NCI-H2107 treated with DMSO at 0.1 percent for 48 hours (cell line): Measurements from ENCODE around the gene EEA1.
"Not testable (repeated sequence)": the region's sequence is repeated elsewhere in the genome, so short reads cannot be mapped to it uniquely, and the experiment has no call there.

ENCODE experiments used
- DNase-seq: peaks from one replicate; lab custom pipeline; 2025; ENCODE audit not compliant: unreplicated experiment; lab: John Stamatoyannopoulos, UW

The EEA1 gene

DNA sequence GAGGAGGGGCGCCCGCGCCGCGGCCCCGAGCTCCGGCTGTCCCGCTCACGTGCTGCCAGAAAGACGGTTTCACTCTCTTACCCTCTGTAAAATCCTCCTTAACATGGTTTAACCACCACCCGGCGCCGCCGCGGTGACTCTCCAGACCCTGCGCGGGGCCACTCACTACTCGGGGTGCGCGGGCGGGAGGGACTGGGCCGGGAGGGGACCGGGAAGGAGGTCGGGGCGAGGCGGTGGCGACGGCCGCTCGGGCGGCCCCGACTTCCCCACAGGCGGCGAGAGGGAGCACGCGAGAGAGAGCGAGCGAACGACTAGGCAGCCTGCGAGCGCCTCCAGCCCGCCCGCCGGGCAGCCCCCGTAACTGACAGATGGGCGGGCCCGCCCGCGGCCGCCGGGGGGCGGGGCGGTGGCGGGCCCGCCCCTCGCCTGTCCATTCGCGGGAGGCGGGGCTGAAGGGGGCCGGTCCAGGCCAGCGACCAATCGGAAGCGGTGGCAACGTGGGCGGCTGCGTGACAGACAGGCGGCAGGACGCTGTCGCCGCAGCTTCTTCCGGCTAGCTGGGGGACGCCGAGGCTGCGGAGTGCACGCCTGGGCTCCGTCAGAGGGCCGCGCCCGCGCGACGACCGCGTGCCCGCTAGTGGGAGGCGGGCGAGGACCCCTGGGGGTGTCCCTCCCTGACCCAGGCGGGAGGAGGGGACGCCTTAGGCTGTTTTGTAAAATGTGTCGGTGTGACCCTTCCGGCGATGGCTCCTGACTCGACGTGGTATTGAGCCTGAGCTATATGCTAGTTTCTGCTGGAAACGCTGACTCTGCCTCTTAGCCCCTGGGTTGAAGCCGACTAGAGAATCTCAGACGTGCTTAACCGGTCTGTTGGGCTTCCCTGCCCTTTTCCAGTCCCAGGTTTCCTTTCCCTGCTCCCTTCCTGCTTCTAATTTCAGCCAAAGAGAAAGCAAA is at the start of gene EEA1:
EEA1 (minus strand) TSS at position 334 of the 954 bp plus-strand sequence; CDS start at position 105, 229 bp downstream.
- DNase-seq = peak; percentile 85

DNA sequence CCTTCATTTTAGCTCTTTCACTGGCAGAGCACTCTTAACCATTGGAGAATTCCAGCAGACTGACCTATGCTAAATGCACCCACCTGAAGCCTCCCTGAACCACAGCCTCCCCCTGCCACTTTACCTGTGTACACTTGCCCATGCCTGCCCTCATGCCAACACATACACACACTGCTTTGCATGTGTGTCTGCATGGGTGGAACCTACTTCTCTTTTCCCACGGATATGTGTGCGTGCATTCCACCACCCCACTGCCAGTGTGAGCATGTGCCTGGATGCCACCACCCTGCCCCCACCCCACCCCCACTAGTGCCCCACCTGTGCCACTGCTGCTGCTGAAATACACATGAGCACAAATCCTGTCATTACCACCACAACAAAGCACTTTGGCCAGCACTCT is 49.5 kb upstream of the EEA1 start:
- DNase-seq = no peak

DNA sequence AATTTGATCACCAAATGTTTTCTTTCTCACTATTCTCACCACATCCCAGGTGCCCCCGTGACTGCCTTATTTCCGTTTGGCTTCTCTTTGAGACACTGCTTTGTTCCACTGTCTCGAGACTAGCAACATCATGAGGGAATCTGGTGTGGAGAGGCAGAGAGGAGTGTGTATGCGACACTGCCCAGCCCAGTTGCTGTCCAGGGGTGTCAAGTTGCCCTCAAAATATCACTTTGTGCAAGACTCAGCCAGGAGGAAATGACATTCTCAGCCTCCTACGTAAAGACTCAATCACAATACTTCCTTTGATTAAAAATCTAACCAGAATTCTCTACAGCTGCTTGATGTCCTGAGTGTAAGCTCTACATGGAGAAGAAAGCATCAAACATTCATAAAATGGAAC is 48.2 kb upstream of the EEA1 start:
- no peak for DNase-seq

DNA sequence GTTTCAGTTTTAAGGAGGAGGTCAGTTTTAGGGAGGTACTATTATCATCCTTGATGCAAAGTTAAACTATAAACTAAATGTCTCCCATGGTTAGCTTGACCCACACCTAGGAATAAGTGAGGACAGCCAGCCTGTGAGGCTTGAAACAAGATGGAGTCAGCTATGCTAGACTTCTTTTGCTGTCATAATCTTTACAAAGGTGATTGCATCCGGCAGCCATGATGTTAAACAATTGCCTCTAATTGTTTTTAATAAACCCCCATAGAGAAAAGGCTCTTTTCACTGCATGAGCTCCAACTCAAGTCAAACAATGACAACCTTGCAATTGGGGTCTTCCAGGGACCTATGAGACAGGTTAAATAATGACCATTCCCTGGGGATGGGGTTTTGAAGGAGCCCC is 45.7 kb upstream of the EEA1 start:
- no peak for DNase-seq

GRCh38 chr12:92973614-92974013 is 44.5 kb upstream of the EEA1 start:
- DNase-seq = no peak

DNA sequence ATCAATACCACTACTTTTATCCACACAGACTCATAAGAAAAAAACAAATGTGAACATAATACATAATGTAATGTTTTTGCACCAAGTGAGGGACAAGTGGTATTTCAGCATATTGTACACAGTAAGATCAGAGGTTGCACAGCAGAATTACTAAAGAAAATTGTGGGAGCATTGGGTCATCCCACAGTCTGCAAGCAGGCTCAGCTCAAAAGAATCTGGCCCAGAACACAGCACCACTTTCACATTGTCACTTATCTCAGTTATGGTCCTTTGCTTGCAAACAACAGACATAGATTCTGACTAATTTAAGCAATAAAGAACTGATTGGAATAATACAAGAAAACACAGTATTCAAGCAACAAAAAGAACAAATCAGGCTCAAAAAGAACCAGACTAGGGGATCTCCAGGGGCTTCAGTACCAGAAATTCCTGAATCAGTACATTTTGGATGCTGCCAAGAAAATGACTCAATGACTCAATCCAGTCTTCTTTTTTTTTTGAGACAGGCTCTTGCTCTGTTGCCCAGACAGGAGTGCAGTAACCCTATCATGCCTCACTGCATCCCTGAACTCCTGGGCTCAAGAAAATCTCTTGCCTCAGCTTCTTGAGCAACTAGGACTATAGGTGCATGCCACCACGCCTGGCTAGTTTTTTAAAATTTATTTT is 42.9 kb upstream of the EEA1 start:
- DNase-seq = no peak

DNA sequence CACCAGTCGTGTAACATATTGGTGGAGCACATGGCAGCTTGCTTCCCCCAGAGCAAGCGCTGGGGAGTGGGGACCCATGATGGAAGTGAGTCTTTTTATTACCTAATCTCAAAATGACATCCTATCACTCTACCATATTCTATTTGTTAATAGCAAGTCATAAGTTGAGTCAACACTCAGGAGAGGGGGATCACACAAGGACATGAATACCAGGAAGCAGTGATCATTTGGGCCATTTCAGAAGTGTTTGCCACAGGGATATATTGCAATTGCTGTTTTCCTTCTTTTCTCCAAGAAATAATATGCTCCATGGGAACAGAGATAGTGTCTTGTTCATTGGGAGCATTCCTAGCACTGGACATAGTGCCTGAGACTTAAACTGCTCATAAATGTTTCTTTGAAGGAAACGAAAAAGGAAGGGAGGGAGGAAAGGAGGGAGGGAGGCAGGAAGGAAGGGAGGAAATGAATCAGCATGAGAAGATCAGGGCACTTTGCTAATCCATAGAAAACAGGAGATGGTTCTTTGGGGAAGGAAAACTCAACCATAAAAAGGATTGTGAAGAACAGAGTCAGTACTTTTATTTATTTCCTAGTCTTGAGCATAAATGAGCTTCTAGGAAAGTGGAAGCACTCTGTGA is 39.2 kb upstream of the EEA1 start:
- DNase-seq = no peak

DNA sequence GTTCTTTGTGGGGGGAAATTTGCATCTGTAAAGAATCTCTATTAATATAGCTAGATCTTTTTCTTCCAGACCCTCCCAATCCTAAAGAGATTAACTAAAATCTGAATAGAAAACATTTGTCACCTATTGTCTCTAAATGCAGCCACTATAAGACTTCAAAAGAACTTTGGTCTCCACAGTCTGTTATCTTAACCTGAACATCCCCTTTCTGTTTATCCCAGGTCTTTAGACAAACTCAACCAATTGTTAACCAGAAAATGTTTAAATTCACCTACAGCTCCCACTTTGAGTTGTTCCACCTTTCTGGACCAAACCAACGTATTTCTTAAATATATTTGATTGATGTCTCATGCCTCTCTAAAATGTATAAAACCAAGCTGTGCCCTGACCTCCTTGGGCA is 35.3 kb upstream of the EEA1 start:
- DNase-seq = not testable (repeated sequence)

GRCh38 chr12:92961949-92962348 is 32.9 kb upstream of the EEA1 start:
- DNase-seq = no peak

GRCh38 chr12:92955997-92956663 is 27.0 kb upstream of the EEA1 start:
- DNase-seq = no peak

DNA sequence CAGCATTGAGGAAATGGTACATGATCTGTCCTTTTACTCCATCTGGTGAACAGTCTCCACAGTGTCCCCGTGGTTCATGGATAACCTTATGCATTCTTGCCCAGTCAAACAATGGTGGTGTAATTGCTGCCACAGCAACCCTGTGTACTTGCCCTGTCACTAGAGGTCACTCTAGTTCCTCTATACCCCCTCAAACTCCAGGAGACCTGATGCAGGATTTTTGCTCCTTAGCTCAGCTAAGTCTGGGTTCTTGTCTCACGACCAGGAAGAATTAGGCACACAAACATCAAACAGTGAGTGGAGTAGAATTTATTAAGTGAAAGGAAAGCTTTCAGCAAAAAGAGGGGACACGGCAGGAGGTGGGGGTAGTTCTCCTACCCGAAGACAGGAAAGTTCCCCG is 24.7 kb upstream of the EEA1 start:
- no peak for DNase-seq

GRCh38 chr12:92952394-92952793 is 23.3 kb upstream of the EEA1 start:
- DNase-seq = no peak

GRCh38 chr12:92951006-92951405 is 21.9 kb upstream of the EEA1 start:
- DNase-seq = no peak

- DNase-seq = no peak
These were observed 20.9 kb upstream of the EEA1 start for GRCh38 chr12:92950011-92950410.

GRCh38 chr12:92949466-92949865 is 20.4 kb upstream of the EEA1 start:
- DNase-seq = no peak

GRCh38 chr12:92947589-92948215 is 18.6 kb upstream of the EEA1 start:
- no peak for DNase-seq

DNA sequence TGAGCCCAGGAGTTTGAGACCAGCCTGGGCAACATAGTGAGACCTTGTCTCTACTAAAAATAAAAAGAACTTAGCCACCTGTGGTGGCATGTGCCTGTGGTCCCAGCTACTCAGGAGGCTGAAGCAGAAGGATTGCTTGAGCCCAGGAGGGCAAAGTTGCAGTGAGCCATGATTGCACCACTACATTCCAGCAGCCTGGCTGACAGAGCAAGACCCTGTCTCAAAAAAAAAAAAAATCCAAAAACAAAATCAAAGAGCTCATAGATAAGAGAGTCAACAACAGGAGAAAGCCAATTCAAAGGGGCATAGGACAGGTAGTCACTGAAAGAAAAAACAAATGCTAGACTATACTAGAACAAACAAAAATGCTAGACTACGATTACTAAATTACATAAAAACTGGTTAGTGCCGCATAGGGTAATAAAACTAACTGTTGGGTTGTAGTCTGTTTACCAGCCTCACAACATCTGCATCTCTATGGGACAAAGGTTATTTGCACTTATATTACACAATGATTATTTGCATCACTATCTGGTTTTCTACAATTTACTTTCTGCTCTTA is 16.6 kb upstream of the EEA1 start:
- no peak for DNase-seq

GRCh38 chr12:92943482-92944250 is 14.6 kb upstream of the EEA1 start:
- no peak for DNase-seq

- DNase-seq = no peak
These were observed 13.8 kb upstream of the EEA1 start for GRCh38 chr12:92942905-92943304.

- no peak for DNase-seq
These were observed 10.0 kb upstream of the EEA1 start for GRCh38 chr12:92939116-92939515.
